ENCODE data around the gene ATXN10.
A peak's percentile ranks its signal among the peaks of the same experiment; 100 is the strongest.
"Not testable (repeated sequence)": the region's sequence is repeated elsewhere in the genome, so short reads cannot be mapped to it uniquely, and the experiment has no call there.

The ATXN10 gene

DNA sequence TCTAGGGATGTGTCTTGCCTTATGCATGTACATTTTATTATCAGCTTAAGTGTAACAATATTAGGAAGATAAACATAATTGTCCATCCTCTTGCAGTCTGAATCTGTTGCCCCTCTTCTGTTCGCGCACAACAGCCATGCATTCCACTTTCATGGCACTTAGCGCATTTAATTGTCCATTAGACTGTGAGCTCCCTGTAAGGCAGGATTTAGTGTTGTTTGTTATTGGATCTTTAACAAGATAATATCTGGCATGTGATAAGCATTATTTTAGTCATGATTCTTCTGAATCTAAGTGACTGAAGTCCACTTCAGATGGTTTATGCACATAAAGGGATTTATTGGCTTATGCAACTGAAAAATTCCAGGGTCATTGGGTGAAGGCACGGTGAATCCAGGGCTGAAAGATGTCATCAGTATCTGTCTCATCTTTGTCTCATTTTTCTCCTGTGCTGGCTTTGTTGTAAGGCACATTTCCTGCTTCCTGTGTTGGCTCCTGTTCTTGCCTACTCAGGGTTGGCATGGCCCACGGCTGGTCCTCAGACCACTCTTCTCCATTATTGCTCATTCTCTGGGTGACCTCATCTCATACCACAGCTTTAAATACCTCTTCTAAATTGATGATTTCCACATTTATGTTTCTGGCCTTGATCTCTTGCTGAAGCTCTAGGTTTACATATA lies 37.6 kb downstream of the ATXN10 start:
- no peak for DNase-seq (ENCODE audit: low spot score)

DNA sequence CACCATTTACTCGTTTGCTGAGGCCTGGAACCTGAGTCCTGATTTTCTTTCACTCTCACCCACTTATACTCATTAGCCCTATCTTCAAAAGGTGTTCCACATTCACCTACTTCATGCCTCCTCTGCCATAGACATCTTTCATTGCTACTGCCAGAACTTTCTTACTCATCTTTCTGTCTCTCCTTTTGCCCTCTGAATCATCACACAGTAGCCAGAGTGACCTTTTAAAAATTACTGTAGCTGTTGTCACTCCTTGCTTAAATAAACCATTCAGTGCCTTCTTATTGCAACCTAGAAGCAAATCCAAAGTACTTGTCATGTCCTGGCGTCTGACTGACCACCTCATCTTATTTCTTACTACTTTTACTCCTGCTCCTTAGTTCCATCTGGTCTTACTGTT lies 38.2 kb downstream of the ATXN10 start:
- no peak for DNase-seq (ENCODE audit: low spot score)

DNA sequence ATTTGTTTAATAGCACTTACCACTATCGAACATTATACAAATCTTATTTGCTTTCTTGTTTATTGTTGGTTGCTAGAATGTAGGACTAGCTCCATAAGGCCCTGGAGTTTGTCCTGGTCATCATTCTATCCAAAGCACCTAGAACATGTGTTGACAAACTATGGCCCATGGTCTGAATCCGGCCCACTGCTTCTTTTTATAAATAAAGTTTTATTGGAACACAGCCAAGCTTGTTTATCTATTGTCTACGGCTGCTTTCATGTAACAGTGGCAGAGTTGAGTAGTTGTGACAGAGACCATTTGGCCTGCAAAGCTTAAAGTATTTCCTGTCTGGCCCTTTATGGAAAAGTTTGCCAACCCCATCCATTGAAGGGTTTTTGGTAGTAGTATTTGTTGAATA lies 38.8 kb downstream of the ATXN10 start:
- DNase-seq (ENCODE audit: low spot score): no peak

DNA sequence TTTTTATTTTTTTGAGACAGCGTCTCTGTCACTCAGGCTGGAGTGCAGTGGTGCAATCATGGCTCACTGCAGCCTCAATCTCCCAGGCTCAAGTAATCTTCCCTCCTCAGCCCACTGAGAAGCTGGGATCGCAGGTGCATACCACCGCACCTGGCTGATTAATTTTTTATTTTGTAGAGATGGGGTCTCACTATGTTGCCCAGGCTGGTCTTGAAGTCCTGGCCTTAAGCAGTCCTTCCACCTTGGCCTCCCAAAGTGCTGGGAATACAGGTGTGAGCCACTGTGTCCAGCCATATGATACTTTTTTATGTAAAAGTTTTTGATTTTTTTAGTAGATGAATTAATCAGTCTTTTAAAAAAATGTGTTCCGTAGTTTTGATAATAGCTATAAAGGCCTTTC lies 42.8 kb downstream of the ATXN10 start:
- DNase-seq (ENCODE audit: low spot score): not testable (repeated sequence)

DNA sequence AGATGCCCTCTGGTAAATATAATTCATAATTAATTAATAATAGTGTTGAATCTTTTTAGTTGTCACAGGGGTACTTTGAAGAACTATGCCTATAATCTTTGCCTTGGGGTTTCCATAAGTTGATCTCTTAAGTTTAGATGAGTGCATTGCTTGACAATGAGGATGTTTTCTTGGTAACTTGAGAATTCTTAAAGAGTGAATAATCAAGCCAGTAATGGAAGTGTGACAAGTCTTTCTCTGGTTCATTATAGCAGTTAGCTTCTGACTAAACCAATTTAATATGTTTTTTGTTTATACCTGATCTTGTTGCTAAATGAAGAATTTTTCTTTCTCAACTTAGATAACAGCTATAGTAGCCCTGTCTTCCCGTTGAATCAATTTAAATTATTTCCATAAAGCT lies 46.2 kb downstream of the ATXN10 start:
- no peak for DNase-seq (ENCODE audit: low spot score)

DNA sequence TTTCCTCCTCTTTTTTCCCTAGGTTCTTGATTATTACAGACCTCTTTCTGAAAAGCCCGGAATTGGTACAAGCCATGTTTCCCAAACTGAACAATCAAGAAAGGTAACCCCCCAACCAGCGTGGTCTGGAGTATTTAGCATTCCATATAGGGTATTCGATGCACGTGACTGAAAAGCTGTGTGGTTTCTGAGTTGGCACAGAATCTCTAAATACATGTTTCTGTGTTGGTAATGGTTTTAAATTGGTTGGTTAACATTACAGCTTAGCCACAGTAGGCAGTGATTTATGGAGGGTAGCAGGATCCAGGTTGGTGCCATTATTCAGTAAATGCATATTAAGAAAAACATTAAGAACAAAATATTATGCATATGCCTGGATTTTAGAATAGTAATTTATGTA lies 46.8 kb downstream of the ATXN10 start:
- DNase-seq (ENCODE audit: low spot score): no peak

DNA sequence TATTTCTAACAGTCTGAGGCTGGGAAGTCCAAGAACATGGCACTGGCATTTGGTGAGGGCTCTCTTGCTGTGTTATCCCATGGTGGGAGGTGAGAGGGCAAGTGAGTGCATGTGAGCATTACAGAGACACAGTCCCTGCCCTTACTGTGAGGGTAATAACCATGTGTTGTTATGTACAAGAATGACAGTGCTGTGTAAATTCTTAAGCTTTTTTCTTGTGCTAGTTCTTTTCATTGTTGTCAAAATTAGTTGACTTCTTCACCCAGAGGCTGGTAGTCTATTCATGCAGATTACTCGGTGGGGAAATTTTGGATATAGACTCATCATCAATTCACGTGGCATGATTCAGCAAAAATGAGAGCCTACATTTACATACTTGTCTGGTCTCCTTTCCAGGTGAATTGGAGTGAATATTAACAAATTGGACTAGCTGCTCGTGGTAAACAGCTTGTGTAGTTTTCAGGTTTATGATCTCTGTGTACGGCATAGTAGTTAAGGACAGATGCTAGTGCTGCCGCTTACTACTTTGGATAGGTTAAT lies 49.3 kb downstream of the ATXN10 start:
- DNase-seq (ENCODE audit: low spot score): no peak

DNA sequence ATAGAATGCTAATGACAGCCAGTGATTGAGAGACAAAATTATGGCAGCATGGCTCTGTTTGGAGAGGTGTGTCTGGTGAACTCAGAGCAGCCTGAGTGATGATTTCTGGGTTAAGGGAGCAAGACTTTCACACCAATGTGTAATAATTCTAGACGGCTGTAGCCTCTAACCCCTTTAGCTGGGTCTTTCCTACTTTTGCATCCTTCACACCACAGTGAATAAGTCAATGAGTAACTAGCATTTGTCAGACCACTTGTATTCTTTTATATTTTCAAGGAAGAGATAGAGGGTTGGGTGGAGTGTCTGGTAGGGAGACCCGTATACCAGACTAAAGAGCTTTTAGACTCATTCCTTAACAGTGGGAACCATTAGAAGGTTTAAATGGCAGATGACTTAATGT lies 50.4 kb downstream of the ATXN10 start:
- DNase-seq (ENCODE audit: low spot score): no peak

DNA sequence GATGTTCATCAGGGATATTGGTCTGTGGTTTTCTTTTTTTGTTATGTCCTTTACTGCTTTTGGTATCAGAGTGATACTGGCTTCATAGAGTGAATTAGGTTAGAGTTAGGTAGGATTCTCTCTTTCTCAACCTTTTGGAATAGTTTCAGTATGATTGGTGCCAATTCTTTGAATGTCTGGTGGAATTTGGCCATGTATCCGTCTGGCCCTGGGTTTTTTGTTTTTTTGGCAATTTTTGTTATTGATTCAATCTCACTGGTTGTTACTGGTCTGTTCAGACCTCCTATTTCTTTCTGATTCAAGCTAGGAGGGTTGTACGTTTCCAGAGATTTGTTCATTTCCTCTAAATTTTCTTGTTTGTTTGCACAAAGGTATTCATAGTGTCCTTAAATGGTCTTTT lies 54.4 kb downstream of the ATXN10 start:
- no peak for DNase-seq (ENCODE audit: low spot score)

DNA sequence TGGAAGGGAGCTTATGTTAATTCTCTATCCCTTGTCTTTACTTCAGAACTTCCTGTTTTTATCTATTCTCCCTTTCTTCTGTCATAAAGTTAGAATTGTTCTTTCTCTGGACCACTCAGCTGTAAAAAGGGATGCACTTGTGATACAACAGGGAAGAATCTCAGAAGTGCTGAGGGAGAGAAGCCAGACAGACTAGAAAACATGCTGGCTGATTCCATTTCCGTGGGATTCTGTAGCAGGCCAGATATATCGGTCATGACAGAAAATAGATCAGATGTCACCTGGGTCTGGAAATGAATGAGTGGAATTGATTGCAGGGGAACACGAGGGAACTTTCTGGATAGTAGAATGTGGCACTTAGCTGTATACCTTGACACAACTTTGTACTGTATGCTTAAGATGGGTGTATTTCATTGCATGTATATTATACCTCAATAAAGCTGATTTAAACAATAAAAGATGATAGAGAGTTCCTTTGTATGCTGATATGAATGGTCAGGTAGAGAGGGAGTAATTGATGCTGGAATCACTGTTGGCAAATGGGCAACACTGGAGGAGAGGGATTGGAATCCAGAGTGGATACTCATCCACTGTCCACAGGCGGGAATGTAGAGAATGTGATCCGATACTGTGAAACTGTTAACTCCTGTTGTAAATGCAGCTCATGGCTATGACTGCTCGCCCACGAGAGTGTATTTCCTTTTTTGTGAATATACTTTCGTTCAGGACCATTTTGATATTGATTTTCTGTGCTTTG lies 59.6 kb downstream of the ATXN10 start:
- DNase-seq (ENCODE audit: low spot score): no peak

DNA sequence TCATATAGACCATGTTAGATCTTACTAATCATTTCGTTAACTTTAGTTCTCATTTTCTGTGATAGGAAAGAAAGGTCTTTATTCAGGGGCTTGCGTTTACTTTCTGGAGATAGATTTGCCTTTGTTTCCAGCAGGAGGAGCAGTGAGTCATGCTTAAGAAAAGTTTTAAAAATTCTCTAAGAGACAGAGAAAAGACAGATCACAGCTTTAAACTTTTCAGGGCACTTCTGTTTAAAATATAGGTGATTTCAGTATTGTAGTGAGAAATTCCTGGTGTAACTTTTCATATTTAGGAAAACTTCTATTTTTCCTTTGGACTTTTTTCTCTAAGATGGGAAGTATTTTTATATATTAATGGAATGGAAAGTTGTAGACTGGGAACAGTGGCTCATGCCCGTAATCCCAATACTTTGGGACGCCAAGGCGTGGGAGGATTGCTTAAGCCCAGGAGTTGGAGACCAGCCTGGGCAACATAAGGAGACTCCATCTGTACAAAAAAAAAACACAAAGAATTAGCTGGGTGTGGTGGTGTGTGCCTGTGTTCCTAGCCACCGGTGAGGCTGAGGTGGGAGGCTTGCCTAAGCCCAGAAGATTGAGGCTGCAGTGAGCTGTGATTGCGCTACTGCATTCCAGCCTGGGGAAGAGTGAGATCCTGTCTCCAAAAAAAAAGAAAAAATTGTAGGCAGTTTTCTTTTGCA lies 60.3 kb downstream of the ATXN10 start:
- DNase-seq (ENCODE audit: low spot score): no peak

DNA sequence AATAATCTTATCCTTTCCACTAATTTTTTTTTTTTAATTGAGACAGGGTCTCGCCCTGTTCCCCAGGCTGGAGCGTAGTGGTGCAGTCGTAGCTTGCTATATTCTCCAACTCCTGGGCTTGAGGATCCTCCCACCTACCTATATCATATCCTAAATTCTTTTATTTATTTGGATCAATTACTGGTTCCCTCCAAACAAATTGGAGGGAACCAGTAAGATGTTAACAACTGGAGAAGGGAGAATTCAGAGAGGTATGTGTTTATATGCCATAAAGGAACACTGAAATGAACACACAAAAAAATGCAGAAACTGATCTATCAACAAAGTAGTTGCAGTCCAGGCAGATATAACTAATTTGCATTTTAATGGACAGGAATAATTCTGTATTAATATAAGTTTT lies 63.6 kb downstream of the ATXN10 start:
- DNase-seq (ENCODE audit: low spot score): no peak

DNA sequence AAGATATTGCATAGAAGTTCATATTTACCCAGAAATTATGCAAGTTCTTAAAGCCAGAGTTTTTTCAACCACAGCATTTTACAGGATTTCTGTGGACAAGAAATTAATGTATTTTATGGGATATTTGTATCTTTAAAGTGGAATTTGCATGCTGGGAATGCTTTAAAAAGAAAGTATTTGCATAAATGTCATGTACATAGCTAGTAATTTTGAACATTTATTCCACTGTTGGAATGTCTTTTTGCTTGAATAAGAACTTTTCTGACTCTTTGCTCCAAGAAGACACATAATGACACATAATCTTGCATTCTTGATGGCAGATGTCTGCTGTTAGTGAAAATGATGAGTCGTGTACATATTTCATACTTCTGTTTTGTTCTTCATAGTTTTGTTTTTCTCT lies 66.6 kb downstream of the ATXN10 start:
- no peak for DNase-seq (ENCODE audit: low spot score)

DNA sequence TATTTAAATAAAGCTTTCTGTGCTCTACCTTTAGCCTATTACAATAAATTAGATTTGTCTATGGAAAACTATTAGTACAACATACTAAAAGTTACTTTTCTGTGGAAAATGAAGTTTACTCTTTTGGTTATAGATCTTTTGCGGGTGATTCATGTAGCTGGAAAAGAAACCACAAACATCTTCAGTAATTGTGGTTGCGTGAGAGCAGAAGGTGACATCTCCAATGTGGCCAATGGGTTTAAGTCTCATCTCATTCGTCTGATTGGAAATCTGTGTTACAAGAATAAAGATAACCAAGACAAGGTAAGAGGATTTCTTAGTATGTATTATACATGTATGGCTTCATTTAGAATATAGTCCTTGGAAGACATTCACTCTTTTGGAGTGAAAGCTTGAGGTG lies 68.6 kb downstream of the ATXN10 start:
- DNase-seq (ENCODE audit: low spot score): no peak

DNA sequence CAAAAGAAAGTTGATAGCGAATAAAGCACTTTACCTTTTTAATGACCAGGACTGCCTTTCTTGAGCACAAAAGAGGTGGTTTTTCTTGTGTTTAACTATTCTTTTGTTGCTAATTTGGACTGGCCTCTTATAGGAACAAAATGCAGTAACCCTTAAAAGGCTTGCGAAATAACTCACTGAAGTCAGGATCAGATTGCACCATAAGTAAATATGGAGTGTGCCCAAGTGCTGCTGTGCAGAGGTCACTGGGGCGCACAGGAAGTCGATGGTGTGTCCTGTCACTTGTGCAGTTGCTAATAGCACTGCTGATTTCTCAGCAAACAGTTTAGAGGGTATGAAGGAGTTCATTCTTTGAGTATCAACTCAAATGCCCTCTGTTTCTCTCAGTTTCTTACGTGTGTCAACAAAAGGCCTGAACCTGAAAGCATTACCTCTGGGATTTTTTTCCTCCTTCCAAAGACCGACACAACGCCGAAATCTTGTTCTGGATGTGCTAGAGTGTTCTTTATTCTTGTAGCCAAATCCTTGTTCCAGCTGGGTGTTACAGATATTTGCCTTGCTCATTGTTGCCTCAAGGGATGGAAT lies 71.3 kb downstream of the ATXN10 start:
- DNase-seq (ENCODE audit: low spot score): no peak

DNA sequence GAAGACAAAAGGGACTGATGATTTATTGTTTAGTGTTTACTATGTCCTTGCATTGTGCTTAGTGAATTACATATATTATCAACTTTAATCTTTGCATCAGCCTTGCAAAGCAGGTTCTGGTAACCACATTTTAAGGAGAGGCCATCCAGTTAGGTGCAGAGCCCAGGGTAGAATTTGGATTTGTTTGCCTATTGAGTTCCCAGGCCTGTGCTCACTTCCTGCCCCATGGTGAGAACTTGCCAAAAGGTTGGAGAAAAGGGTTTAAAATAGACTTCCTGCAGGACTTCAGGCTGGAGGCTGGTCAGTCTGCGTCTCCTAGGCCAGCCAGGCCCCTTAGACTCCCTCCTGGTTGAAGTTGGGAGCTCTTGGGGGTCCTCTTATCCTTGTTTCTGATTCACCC lies 72.1 kb downstream of the ATXN10 start:
- DNase-seq (ENCODE audit: low spot score): no peak

DNA sequence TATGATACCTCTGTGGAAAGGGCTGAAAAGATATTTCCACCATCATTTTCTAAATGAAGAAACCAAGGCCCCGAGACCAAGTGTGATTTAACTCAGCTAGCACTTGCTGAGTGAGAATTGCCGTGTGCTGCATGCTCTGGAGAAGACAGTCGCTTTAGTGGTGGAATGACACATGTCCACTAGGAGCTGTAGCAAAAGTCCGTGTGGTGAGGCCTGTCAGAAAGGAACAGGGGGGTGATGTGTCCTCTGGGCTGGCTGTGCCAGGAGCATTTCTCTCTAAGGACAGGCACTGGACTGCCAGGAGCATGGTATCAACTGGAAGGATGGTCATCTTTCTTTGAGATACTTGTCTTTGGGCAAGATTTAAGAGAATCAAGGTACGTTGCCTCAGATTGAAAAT lies 72.8 kb downstream of the ATXN10 start:
- no peak for DNase-seq (ENCODE audit: low spot score)

DNA sequence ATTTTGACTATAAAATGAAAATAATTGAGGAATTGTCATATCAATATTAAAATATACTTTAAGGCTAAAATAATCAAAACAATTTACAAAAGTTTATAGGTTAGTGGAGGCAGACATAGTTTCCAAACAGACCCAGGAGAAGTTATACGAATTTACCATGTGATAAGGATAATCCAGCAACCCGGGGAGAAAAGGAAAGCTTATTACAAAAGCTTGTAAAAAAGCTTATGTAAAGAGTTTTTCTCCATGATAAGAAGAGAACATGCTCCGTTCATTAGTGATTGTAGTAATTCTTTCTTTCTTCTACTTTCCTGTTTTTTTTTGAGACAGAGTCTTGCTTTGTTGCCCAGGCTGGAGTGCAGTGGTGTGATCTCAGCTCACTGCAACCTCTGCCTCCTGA lies 79.0 kb downstream of the ATXN10 start:
- no peak for DNase-seq (ENCODE audit: low spot score)

DNA sequence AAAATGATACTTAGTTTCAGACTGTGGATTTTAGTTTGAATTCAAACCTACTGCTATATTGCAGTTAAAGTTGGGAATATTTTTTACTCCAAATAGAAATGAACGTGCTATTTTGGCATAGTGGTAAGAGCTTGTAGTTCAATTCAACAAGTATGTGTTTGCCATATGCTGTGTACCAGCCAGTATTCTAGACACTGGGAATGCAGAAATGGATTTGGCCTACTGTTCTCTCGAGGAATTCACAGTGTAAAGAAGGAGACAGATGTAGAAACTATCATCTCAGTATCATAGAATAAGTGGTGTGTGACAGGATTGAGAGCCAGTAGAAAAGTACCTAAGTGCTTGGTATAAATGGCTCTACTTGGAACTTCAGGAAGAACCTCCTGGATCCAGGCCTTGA lies 80.4 kb downstream of the ATXN10 start:
- DNase-seq (ENCODE audit: low spot score): no peak

DNA sequence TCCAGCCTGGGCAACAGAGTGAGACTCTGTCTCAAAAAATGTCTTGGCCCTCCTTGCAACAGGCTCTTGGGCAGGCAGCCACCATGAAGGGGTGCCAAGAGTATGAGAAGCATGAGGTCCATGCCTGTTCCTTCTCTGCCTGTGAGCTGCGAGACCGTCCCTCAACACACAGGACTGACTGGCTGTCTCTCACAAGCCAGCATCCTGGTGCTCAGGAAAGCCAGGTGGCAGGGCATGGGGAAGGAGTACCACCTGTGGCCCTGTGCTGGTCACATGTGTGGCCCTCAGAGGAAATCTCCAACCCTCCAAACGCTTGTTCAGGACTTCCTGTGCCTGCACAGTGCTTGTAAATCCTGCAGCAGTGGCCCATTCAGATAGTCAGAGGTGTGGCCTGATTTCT lies 83.2 kb downstream of the ATXN10 start:
- no peak for DNase-seq (ENCODE audit: low spot score)

DNA sequence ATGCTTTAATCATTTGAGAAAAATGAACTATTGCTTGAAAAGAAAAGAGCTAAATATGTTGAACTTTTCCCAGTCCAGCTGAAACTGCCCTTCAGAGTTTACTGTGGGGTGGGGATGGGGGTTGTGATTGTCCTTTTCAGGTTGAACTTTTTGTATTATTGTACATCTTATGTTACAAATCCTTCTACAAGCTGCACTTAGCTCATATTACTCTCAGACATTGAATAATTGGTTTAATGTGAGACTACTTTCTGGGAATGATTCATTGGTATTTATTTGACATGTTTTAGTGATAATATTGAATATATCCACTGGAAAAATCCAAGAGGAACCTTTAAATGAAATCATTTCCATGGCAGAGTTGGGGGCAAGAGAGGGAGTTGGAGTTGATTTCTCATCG lies 84.9 kb downstream of the ATXN10 start:
- DNase-seq (ENCODE audit: low spot score): no peak

DNA sequence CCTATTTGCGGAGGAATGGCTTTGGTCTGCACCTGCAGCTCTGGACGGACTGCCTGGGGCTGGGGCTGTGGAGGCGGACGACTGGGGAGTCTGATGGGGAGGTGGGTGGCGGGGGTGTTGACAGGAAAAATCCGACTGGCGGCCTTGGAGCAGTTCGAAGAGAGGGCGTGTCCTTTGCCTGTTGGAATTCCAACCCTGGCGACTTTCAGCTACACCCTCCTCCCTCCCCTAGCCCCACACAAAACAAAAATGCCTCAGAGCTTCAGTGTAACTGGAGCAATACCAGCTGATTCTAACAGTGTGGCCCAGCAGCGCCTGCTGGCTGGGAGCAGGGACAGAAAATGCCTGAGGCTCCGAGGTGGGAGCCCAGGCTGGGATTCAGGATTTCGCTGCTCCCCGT lies 85.4 kb downstream of the ATXN10 start:
- DNase-seq (ENCODE audit: low spot score): peak; percentile 82

DNA sequence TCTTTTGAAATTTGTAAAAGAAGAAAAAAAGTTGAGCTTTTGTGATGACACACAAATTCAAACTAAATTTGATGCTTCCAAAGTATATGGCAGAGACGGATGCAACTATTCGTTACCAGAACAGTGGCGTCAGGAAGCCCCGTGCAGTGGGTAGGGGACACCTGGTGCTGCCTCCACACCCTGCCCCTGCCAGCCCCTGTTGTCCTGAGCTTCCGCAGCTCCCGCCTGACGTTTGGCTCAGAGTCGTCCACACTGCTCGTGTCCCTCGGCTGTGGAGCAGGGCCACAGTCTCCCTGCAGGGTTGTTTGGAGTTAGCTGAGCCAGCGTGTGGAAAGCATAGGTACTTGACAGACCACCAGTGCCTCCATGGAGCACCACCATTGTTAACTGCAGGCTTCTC lies 86.3 kb downstream of the ATXN10 start:
- no peak for DNase-seq (ENCODE audit: low spot score)
